Choroid plexus epithelial cell (primary cell): ENCODE measurements around the gene TMEM212.

Source experiments
- DNase-seq: peaks from one replicate; pipeline ENCODE4 v3.0.0-alpha.2; 2010; ENCODE audit warnings: low read depth
- H3K4me3 ChIP-seq: 2 replicates; pipeline ENCODE4 v1.5.1; 2011; ENCODE audit warnings: low read depth, mild to moderate bottlenecking, control low read depth, low read length, moderate library complexity
- TF ChIP-seq, protein P1 (sequence below): conservative IDR thresholded peaks from 2 replicates; pipeline ENCODE4 v1.5.1; 2011; ENCODE audit warnings: low read depth, mild to moderate bottlenecking, control low read depth, inconsistent platforms, low read length, moderate library complexity

Gene TMEM212

DNA sequence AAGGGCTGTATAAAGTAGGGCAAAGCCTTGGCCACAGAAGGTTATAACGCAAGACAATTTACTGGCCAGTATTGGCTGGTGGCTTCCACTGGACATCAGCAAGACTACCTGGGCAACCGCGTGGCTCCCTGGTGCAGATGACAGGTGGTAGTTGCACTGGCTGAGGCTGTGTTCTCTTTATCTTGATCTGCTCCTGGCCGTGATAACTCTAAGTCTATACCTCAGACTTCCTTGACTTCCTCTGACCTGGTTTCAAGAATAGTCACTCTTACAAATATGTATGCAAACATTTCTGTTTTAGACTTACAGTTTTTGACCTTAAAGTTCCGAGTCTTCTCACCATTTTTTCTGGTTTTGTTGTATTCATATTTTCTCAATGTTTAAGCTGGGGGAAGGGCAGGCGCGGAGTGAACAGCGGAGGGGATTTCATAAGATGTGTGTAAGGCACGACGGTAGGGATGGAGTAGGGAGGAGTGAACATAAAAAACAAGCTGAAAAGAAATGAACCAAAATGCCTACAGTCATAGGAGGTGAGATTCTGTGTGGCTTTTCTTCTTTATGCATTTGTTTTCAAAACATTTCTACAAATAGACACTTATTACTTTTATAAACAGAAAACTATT is 15.2 kb upstream of the TMEM212 start:
- DNase-seq: peak; percentile 73
- no peak overlapping the region for H3K4me3 ChIP-seq
- TF ChIP-seq, protein P1, sequence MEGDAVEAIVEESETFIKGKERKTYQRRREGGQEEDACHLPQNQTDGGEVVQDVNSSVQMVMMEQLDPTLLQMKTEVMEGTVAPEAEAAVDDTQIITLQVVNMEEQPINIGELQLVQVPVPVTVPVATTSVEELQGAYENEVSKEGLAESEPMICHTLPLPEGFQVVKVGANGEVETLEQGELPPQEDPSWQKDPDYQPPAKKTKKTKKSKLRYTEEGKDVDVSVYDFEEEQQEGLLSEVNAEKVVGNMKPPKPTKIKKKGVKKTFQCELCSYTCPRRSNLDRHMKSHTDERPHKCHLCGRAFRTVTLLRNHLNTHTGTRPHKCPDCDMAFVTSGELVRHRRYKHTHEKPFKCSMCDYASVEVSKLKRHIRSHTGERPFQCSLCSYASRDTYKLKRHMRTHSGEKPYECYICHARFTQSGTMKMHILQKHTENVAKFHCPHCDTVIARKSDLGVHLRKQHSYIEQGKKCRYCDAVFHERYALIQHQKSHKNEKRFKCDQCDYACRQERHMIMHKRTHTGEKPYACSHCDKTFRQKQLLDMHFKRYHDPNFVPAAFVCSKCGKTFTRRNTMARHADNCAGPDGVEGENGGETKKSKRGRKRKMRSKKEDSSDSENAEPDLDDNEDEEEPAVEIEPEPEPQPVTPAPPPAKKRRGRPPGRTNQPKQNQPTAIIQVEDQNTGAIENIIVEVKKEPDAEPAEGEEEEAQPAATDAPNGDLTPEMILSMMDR: no peak

DNA sequence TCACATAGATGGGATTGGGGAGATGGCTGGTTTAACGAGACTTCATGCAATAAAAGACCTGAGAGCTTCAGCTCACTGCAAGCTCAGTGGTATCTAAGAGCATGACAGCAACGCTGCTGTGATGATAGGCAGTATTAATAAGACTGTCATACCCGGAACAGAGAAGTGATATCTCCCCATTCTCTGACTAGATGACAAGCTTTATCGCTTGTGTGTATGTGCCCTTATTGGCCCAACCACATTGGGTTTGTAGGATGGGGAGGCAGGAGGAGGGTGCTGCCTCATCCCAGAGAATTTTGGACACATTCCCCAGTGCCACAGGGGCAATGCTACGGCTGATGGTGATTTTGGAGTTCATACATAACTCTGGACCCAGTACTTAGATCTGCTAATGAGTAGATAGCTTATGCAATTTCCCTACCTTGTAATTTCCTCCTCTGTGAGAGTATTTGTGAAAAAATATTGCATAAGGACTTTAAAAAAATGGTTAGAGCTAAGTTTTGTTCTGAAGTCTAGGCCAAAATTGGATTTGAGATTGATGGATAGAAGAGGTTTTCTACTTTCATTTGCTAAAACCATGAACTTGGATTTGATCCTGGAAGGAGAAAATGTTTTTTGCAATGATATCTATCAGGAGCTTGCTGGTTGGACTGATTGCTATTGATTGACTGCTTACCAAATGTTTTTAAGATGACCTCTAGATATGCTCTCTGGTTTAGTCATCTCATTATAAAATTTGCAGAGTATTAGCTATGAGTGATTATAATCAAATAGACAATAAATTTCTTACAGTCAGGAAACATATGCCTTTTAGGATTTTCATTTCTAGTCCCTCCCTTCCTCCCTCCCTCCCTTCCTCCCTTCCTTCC is 14.0 kb upstream of the TMEM212 start:
- no peak for DNase-seq
- TF ChIP-seq, protein P1: no peak
- no peak overlapping the region for H3K4me3 ChIP-seq

DNA sequence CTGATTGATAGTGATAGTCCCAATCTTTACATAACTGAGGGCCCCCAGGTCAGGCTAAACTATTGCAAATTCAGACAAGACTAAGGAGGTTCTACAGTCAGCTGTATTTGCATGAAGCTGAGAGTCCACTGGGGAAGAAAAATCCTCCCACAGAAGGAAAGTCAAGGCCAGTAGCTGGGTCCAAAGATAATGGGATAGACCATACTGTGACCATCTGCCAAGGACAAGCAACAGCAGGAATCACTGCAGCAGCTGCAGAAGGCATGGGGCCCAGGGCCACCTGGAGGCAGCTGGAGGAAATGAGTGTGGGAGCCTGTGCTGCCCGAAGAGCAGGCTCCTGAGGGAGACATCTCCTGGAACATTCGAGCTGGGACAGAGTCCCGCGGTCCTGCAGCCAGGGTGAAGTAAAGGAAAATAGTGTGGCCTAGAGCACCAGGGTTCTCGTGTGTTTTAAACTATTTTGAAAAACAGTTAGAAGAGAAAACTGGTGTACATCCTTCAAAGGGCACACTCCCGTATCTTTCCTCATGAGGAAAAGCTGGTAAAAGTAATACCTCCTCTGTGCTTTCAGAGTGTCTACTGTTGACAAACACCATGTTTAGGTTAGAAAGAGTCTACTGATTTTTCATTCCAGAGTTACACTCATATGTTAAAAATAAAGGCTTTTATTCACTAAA is 13.2 kb upstream of the TMEM212 start:
- H3K4me3 ChIP-seq: no peak overlapping the region
- DNase-seq: peak; percentile 93
- TF ChIP-seq, protein P1: peak; percentile 88

DNA sequence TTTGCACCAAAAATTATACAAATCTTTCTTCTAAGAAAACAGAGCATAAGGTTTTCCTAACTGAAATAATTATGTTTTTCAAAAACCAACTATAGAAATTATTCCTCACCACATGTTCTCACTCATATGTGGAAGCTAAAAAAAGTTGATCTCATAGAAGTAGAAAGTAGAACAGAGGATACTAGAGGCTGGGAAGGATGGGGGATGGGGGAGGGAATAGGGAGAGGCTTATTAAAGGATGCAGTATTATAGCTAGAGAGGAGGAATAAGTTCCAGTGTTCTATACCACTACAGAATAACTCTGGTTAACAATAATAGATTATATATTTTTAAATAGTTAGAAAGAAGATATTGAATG is 12.7 kb upstream of the TMEM212 start:
- no peak for DNase-seq

DNA sequence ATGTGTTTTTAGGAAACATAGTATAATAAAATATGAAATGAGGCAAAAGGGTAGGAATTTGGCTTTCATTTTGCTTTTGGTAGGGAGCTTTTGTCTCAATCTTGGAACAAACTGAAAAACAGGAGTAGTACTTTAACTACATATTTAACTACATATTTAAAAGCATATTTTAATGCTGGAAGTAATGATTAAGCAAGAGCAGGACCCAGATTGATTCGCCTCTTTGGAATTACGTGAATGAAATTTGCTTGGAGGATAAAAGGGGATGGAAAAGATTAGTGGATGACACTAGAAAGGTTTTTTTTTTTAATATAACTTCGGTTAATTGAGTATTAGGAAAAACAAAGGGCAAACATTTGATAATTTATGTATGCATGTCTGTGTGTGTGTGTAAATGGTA is 11.2 kb upstream of the TMEM212 start:
- TF ChIP-seq, protein P1: no peak
- no peak for DNase-seq
- H3K4me3 ChIP-seq: no peak overlapping the region

More for the DNA sequence above, 12.7 kb upstream of the TMEM212 start:
- H3K4me3 ChIP-seq: no peak overlapping the region
- TF ChIP-seq, protein P1: no peak

DNA sequence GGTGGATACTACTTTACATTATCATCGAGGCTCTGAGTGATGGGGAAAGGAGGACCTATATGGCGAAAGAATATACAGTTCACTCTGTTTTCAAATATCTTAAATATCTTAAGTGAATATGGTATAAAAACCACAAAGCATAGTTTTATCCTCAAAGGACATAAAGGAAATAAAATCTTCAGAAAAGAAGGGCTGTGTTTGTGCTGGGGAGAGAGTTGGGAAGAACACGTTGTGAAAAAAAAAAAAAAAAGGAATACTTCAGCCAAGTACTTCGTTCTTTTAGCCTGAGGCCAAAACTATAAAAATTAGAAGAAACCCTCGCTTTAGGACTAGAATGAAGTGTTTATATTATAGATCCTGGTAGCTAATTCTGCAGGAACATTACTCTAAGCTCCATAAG is 10.2 kb upstream of the TMEM212 start:
- no peak overlapping the region for H3K4me3 ChIP-seq
- TF ChIP-seq, protein P1: no peak
- DNase-seq: no peak
